Right lobe of liver (tissue), 6 donors: Measurements from ENCODE around the gene JMJD8. TPM values are rescaled to one million over a fixed set of nuclear protein-coding genes. Genes with fewer than 3 reads are reported as not detected.

Experiments
- ATAC-seq, 4 donors: fragments of 200-7000 bp; cut with Tn5 transposase; one replicate each; pipeline ENCODE4 v1.9.1; 2020; ENCODE audit warnings: mild to moderate bottlenecking in 4 of 4, moderate library complexity in 4 of 4
- DNase-seq, 3 donors: peaks; one replicate each; pipeline ENCODE4 v3.0.0-alpha.2; 2020
- H3K27ac ChIP-seq, 3 donors: fragments of 200-600 bp; one replicate each; pipeline ENCODE4 v1.8.0; 2022
- H3K27me3 ChIP-seq, 2 donors: fragments of 200-600 bp; one replicate each; pipeline ENCODE4 v1.8.0; 2022
- H3K36me3 ChIP-seq, 4 donors: fragments of 200-600 bp; sonication (generic) in 1 of 4; one replicate each; pipeline versions ENCODE4 v1.5.1 to v1.8.0; 2017 to 2022; ENCODE audit warnings: control low read depth in 1 of 4
- H3K4me1 ChIP-seq, 4 donors: fragments of 200-600 bp; sonication (generic) in 1 of 4; one replicate each; pipeline versions ENCODE4 v1.5.1 to v1.8.0; 2017 to 2022; ENCODE audit warnings: control low read depth in 1 of 4
- H3K4me3 ChIP-seq, 3 donors: fragments of 200-600 bp; one replicate each; pipeline ENCODE4 v1.8.0; 2022
- H3K9me3 ChIP-seq, 4 donors: fragments of 200-600 bp; sonication (generic) in 1 of 4; one replicate each; pipeline versions ENCODE4 v1.5.1 to v1.8.0; 2017 to 2022; ENCODE audit warnings: control low read depth in 1 of 4
- CTCF ChIP-seq, 4 donors: fragments of 200-600 bp in 3 of 4; fragments of 450-650 bp in 1 of 4; IDR thresholded peaks; one replicate each; pipeline versions ENCODE4 v1.5.1 to v1.8.0; 2016 to 2022; ENCODE audit warnings: antibody characterized with exemption in 4 of 4, mild to moderate bottlenecking in 2 of 4
- POLR2A ChIP-seq: fragments of 450-650 bp; IDR thresholded peaks from one replicate; pipeline ENCODE4 v1.6.1; 2017; ENCODE audit warnings: antibody characterized with exemption, mild to moderate bottlenecking
- WGBS: methylation state at CpG from one replicate; pipeline ENCODE4 v1.1.6; 2018; ENCODE audit warnings: low coverage, low lambda C conversion rate; ENCODE audit not compliant: insufficient coverage; ENCODE audit errors: missing lambda C conversion rate; 5-methylcytosine and 5-hydroxymethylcytosine counted together
- intact Hi-C, 2 donors: fragments of 100-400 bp; cut with DNase I; formaldehyde crosslinking; loops; one replicate each; pipeline versions ENCODE4 v1.11.2 to v1.14.1; 2022
- total RNA-seq, 6 experiments: library from RNA; depleted of rRNA in 2 of 6; stranded (reverse); fragments of >200 nt in 2 of 6; fragmentation: NEBNext Ultra II Directional in 3 of 6; extraction: Animal tissue kit (Norgen Biotek cat#: 25700) in 3 of 6; gene quantifications; one replicate each; pipeline versions ENCODE4 v1.1.0 to v1.2.4, GENCODE V29; 2016 to 2023
- donor health status: DM: no; HTN: yes; CAD: no.
- donor health status: DM: no; HTN: no; CAD: no.
- donor health status: DM: no; HTN: no; CAD: no.
- donor health status: DM: no; HTN: yes; CAD: no.
- donor health status: DM: no; HTN: yes; CAD: no.

Gene JMJD8
- total RNA-seq, 6 experiments from 2014 or later: 26.9 to 68.1 (median 36.9) TPM

GRCh38 chr16:704047-704446 lies 19.9 kb upstream of the JMJD8 start:
- Histone ChIP-seq H3K27ac (no peak overlapping the region), H3K36me3 (no peaks in the 10 kb centered on the region), H3K27me3 (peaks cover 8 to 19% of the 10 kb centered on the region in 2 donors), H3K4me1 (no peaks in the 10 kb centered on the region), H3K9me3 (no peaks in the 10 kb centered on the region), H3K4me3 (no peak overlapping the region)
- intact Hi-C loops: no loop called here
- ATAC-seq (no peak), DNase-seq (no peak)
- WGBS: 45% methylated on average over 6 of the region's 7 CpGs
- TF ChIP-seq CTCF (IDR thresholded peaks at IDR 0.05) (no peak), POLR2A (no peak)

- Histone ChIP-seq H3K27ac (no peak overlapping the region), H3K27me3 (peaks cover 8 to 20% of the 10 kb centered on the region in 2 donors), H3K4me3 (no peak overlapping the region), H3K36me3 (no peaks in the 10 kb centered on the region), H3K4me1 (no peaks in the 10 kb centered on the region), H3K9me3 (no peaks in the 10 kb centered on the region)
- 0% methylated on average over 1 of the region's 12 CpGs for WGBS
- intact Hi-C loops: no loop called here
- TF ChIP-seq POLR2A: no peak
- TF ChIP-seq CTCF (IDR thresholded peaks at IDR 0.05): no peak
- DNase-seq (no peak), ATAC-seq (no peak)
Observed at GRCh38 chr16:703406-703805, 19.3 kb upstream of the JMJD8 start.

DNA sequence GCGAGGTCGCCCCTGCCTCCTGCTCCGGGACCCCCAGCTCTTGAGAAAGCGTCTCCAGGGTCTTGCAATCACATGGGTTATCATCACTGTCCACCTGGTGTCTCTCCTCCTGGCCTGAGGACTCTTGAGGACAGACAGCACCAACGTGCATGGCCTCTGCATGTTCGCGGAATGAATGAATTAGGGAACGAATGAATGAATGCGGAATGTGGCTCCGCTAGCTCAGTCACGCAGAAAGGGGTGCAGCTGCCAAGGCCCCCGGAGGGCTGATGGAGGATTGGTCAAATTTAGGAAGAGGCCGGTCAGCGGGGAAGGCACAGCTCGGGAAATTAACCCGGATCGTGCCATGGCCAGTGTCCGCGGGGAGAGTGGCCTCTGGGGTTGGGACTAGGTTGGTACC lies 18.2 kb upstream of the JMJD8 start:
- no peak overlapping the region for H3K27ac ChIP-seq
- intact Hi-C loops: no loop called here
- ATAC-seq: no peak
- WGBS: 62% methylated on average over 17 of the region's 19 CpGs
- TF ChIP-seq POLR2A: no peak
- TF ChIP-seq CTCF (IDR thresholded peaks at IDR 0.05): no peak
- no peak for DNase-seq
- H3K4me3 ChIP-seq: no peak overlapping the region
- H3K9me3 ChIP-seq: no peaks in the 10 kb centered on the region
- H3K27me3 ChIP-seq: peaks cover 8 to 20% of the 10 kb centered on the region in 2 donors
- no peaks in the 10 kb centered on the region for H3K4me1 ChIP-seq
- no peaks in the 10 kb centered on the region for H3K36me3 ChIP-seq

DNA sequence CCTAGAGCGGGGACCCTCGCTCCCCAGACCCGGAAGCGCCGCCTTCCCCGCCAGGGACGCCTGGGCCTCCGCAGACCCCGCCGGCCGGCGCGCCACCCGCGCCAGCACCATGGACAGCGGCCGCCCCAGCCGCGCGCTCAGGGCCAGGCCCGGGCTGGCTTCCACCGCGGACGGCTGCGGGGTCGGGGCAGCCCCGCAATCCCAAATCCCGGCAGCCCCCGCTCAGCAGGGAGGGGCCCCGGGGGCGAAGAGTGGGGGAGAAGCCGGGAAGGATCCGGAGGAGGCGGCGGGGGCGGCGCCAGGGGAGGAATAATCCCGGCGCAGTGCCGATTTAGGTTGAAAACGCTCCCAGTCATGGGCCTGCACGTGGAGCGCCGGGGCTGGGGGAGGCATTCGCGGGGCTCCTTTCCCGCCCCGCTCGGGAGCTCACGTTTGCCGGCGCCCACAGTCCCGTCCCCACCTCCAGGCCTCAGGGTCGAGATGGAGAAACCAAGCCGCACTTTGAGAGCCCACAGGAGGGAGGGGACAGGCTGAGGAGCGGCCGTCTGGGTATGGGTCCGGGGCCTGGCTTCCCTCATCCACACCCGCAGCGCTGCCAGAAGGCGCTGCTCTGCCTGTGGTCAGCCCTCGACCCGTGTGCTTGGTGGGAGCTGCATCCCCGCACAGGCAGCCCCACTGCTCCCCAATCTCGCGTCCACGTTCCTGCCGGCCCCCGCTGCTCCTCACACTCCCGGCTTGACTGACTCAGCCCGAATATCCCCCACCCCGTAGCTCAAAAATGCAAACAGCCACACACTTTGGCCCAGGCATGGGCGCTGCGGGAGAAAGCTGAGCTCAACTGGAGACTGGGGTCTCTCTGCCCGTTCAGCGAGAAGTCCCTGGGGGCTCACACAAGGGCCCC lies 16.8 kb upstream of the JMJD8 start:
- H3K27ac ChIP-seq: no peak overlapping the region
- no peak for DNase-seq
- WGBS: 13% methylated on average over 22 of the region's 76 CpGs
- no peaks in the 10 kb centered on the region for H3K36me3 ChIP-seq
- no peak for TF ChIP-seq POLR2A
- TF ChIP-seq CTCF (IDR thresholded peaks at IDR 0.05): no peak
- peaks cover 8 to 20% of the 10 kb centered on the region in 2 donors for H3K27me3 ChIP-seq
- H3K4me3 ChIP-seq: no peak overlapping the region
- H3K9me3 ChIP-seq: no peaks in the 10 kb centered on the region
- H3K4me1 ChIP-seq: no peaks in the 10 kb centered on the region
- intact Hi-C loops: no loop called here
- peak; percentile 36 to 72 (median 46) for ATAC-seq
